Hypothalamus (tissue), 51 donors: Measurements from ENCODE around the gene SMAD7.

Experiments used
- DNase-seq, 51 donors: peaks; one replicate each; lab custom pipeline; 2025; lab: John Stamatoyannopoulos, UW

Gene SMAD7

GRCh38 chr18:48902023-48902855 lies 48.5 kb downstream of the SMAD7 start:
- peak in 39 of 51 donors; percentile 20 to 84 (median 51) for DNase-seq

GRCh38 chr18:48901145-48902022 lies 49.4 kb downstream of the SMAD7 start:
- no peak for DNase-seq

- no peak for DNase-seq
These were observed 50.3 kb downstream of the SMAD7 start for GRCh38 chr18:48900469-48900868.

GRCh38 chr18:48899558-48900174 lies 51.1 kb downstream of the SMAD7 start:
- DNase-seq: no peak

GRCh38 chr18:48898521-48898920 lies 52.2 kb downstream of the SMAD7 start:
- no peak for DNase-seq

GRCh38 chr18:48897531-48897930 lies 53.2 kb downstream of the SMAD7 start:
- DNase-seq: no peak

- peak in 29 of 51 donors; percentile 1 to 62 (median 40) for DNase-seq
These were observed 53.8 kb downstream of the SMAD7 start for GRCh38 chr18:48896875-48897511.

GRCh38 chr18:48896326-48896874 lies 54.4 kb downstream of the SMAD7 start:
- no peak for DNase-seq

- no peak for DNase-seq
These were observed 55.9 kb downstream of the SMAD7 start for GRCh38 chr18:48894799-48895346.

- no peak for DNase-seq
These were observed 56.9 kb downstream of the SMAD7 start for GRCh38 chr18:48893608-48894600.

GRCh38 chr18:48893061-48893607 lies 57.6 kb downstream of the SMAD7 start:
- DNase-seq: no peak

GRCh38 chr18:48892146-48892855 lies 58.5 kb downstream of the SMAD7 start:
- no peak for DNase-seq

- no peak for DNase-seq
These were observed 59.0 kb downstream of the SMAD7 start for GRCh38 chr18:48891721-48892120.

- peak in 13 of 51 donors; percentile 8 to 55 (median 34) for DNase-seq
These were observed 60.6 kb downstream of the SMAD7 start for GRCh38 chr18:48889981-48890762.

GRCh38 chr18:48889115-48889941 lies 61.4 kb downstream of the SMAD7 start:
- peak in 31 of 51 donors; percentile 8 to 77 (median 59) for DNase-seq

GRCh38 chr18:48888773-48889080 lies 62.0 kb downstream of the SMAD7 start:
- no peak for DNase-seq
